IPS DF 6.9 (cell line): ENCODE results near the gene LPCAT2.
"Not testable (repeated sequence)": the region's sequence is repeated elsewhere in the genome, so short reads cannot be mapped to it uniquely, and the experiment has no call there.

Experiments used
- DNase-seq: peaks from one replicate; pipeline ENCODE4 v3.0.0-alpha.2; 2013; ENCODE audit warnings: low read depth, low spot score
- H3K27ac ChIP-seq: one replicate; pipeline ENCODE4 v1.5.1; 2013; ENCODE audit warnings: low read length, control low read depth
- H3K27me3 ChIP-seq: 2 replicates; pipeline ENCODE4 v1.6.1; 2013; ENCODE audit warnings: mild to moderate bottlenecking, low read length; ENCODE audit not compliant: control insufficient read depth, insufficient read depth
- H3K36me3 ChIP-seq: 2 replicates; pipeline ENCODE4 v1.6.1; 2013; ENCODE audit warnings: low read length; ENCODE audit not compliant: control insufficient read depth, insufficient read depth
- H3K4me1 ChIP-seq: 2 replicates; pipeline ENCODE4 v1.6.1; 2013; ENCODE audit warnings: low read length; ENCODE audit not compliant: control insufficient read depth, insufficient read depth
- H3K4me3 ChIP-seq: 2 replicates; pipeline ENCODE4 v1.5.1; 2013; ENCODE audit warnings: mild to moderate bottlenecking, low read length
- H3K9me3 ChIP-seq: 2 replicates; pipeline ENCODE4 v1.6.1; 2013; ENCODE audit warnings: low read length, inconsistent platforms; ENCODE audit not compliant: control insufficient read depth, insufficient read depth
- WGBS: extraction: QIAGEN DNeasy Blood & Tissue Kit; methylation state at CpG from one replicate; pipeline ENCODE4 v1.1.7; 2013; ENCODE audit warnings: mixed read lengths, missing lambda C conversion rate; ENCODE audit not compliant: insufficient read length, insufficient coverage; 5-methylcytosine and 5-hydroxymethylcytosine counted together

The LPCAT2 gene

GRCh38 chr16:55592306-55592705 is 83.4 kb downstream of the LPCAT2 start:
- H3K9me3 ChIP-seq: no peaks in the 10 kb centered on the region
- no peak for DNase-seq
- H3K36me3 ChIP-seq: no peaks in the 10 kb centered on the region
- no peak overlapping the region for H3K27ac ChIP-seq
- no peaks in the 10 kb centered on the region for H3K4me1 ChIP-seq
- no peaks in the 10 kb centered on the region for H3K27me3 ChIP-seq
- H3K4me3 ChIP-seq: no peak overlapping the region

- no CpG with 5 or more reads among the region's 4 CpGs for WGBS
- no peaks in the 10 kb centered on the region for H3K27me3 ChIP-seq
- H3K9me3 ChIP-seq: no peaks in the 10 kb centered on the region
- no peak overlapping the region for H3K4me3 ChIP-seq
- no peak overlapping the region for H3K27ac ChIP-seq
- DNase-seq: no peak
- H3K4me1 ChIP-seq: no peaks in the 10 kb centered on the region; the same call in 1 of the 2 replicates
- H3K36me3 ChIP-seq: no peaks in the 10 kb centered on the region
These were observed 89.1 kb downstream of the LPCAT2 start for GRCh38 chr16:55597928-55598327.

DNA sequence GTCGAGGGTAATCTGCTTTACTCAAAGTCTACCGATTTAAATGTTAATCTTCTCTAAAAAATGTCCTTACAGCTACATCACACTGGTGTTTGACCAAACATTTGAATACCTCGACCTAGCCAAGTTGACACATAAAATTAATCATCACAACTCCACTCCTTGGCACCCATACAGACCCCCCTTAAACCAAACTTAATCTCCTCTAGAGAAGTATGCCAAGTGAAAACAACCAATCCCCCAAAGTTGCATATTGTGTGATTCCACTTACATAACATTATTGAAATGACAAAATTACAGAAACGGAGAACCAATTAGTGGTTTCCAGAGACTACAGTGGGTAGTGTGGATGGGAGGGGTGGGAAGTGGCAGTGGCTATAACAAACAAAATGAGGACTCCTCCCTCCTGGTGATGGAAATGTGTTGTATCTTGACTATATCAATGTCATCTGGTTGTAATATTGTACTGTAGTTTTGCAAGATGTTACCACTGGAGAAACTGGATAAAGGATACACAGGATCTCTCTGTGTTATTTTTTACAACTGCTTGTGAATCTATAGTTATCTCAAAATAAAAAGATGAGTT is 97.0 kb downstream of the LPCAT2 start:
- no CpG with 5 or more reads among the region's 4 CpGs for WGBS
- Histone ChIP-seq H3K4me1 (no peaks in the 10 kb centered on the region), H3K27ac (no peak overlapping the region), H3K4me3 (no peak overlapping the region), H3K9me3 (no peaks in the 10 kb centered on the region), H3K27me3 (no peaks in the 10 kb centered on the region), H3K36me3 (no peaks in the 10 kb centered on the region)
- DNase-seq: no peak

DNA sequence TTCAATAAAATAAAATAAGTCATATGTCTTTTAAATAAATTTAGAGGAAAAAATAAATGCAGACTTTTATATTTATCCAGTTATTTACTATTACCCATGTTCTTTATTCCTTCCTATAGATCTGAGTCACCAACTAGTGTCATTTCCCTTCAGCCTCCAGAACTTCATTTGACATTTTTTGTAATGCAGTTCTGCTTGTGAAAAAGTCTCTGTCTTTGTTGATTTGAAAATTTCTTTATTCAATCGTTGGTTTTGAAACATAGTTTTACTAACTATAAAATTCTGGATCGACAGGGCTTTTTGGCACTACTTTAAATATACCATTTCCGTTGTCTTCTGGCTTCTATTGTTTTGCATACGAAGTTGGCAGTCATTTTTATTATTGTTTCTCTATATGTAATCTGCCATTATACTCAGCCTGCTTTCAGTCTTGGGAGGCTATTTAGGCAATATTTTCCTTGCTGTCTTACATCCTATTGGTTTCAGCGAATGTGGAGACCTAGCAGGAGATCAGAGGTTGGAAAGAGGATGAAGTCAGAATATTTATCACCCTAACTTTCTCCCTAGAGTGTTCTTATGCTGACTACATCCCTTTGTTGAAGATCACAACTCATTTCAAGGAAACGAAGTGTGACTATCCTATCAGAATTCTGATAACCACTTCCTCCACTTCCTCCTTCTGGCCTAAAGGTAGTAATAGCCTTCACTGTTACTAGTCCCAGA is 104.9 kb downstream of the LPCAT2 start:
- no peak for DNase-seq
- Histone ChIP-seq H3K27ac (no peak overlapping the region), H3K27me3 (no peaks in the 10 kb centered on the region), H3K9me3 (peaks cover 2% of the 10 kb centered on the region; the same call in 1 of the 2 replicates), H3K4me1 (no peaks in the 10 kb centered on the region), H3K36me3 (no peaks in the 10 kb centered on the region), H3K4me3 (no peak overlapping the region)
- no CpG with 5 or more reads among the region's 6 CpGs for WGBS

- peaks cover 2% of the 10 kb centered on the region; the same call in 1 of the 2 replicates for H3K9me3 ChIP-seq
- no peak overlapping the region for H3K4me3 ChIP-seq
- no peak for DNase-seq
- H3K27me3 ChIP-seq: no peaks in the 10 kb centered on the region
- no peaks in the 10 kb centered on the region for H3K36me3 ChIP-seq
- H3K27ac ChIP-seq: no peak overlapping the region
- no peaks in the 10 kb centered on the region for H3K4me1 ChIP-seq
- whole genome bisulfite sequencing: no CpG with 5 or more reads among the region's 3 CpGs
These were observed 106.2 kb downstream of the LPCAT2 start for GRCh38 chr16:55615071-55615470.

DNA sequence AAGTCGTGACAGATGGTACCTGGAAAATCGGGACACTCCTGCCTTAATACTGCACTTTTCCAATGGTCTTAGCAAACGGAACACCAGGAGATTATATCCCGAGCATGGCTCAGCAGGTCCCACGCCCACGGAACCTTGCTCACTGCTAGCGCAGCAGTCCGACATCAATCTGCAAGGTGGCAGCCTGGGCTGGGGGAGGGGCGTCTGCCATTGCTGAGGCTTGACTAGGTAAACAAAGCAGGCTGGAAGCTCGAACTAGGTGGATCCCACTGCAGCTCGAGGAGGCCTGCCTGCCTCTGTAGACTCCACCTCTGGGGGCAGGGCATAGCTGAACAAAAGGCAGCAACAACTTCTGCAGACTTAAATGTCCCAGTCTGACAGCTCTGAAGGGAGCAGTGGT is 106.8 kb downstream of the LPCAT2 start:
- H3K36me3 ChIP-seq, H3K4me3 ChIP-seq, H3K9me3 ChIP-seq, H3K4me1 ChIP-seq, H3K27me3 ChIP-seq, DNase-seq, H3K27ac ChIP-seq: not testable (repeated sequence)
- WGBS: no CpG with 5 or more reads among the region's 11 CpGs

GRCh38 chr16:55621771-55622170 is 112.9 kb downstream of the LPCAT2 start:
- Histone ChIP-seq H3K4me3 (no peak overlapping the region), H3K4me1 (no peaks in the 10 kb centered on the region), H3K27ac (no peak overlapping the region), H3K9me3 (no peaks in the 10 kb centered on the region), H3K27me3 (no peaks in the 10 kb centered on the region), H3K36me3 (no peaks in the 10 kb centered on the region)
- no peak for DNase-seq

DNA sequence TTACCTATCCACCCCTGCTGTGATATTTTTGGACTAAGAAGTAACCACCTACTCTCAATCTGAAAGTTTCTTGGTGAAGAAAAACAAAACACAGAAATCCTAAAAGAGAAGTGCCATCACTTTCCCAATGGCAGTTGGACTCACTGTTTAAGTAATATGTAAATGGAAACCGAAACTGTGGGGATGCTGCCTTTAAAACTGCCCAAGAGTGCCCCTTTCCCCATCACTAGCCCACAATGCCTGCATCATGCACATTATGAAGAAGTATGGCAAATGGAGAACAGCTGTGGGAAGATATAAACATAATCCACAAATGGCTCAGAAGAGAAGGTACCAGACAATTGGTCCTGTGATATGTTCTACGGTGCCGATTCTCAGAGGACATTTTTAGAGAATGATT is 113.4 kb downstream of the LPCAT2 start:
- no peak for DNase-seq
- H3K4me1 ChIP-seq: no peaks in the 10 kb centered on the region
- no CpG with 5 or more reads among the region's 3 CpGs for WGBS
- no peaks in the 10 kb centered on the region for H3K27me3 ChIP-seq
- H3K4me3 ChIP-seq: no peak overlapping the region
- no peaks in the 10 kb centered on the region for H3K9me3 ChIP-seq
- H3K36me3 ChIP-seq: no peaks in the 10 kb centered on the region
- no peak overlapping the region for H3K27ac ChIP-seq

DNA sequence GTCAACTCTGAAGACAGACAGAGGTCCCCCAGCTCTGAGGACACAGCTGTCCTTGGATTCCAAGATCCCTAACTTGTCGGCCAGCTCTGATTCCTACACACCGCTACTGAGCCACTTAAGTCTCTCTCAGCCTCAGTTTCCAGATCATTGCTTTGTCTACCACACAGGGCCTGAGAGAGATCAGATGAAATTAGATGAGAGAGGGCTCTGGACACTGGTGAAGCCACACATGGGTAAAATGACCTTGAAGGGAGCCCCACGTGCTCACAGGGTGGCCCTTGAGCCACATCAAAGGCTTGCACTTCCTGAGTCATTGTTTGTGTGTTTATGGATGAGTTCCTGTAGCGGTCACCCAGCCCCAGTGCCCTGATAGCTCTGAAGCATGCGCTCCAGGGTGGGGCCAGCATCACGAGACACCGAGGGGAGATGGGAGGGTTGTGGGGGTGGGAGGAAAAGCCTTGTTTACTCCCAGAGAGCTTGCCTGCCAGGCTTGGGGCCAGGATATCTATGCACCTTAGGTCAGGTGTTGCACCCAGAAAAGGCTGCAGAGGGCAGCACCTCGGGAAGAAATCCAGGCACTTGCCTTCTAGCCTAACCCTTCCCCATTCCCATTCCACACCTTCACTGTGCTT is 114.2 kb downstream of the LPCAT2 start:
- no peaks in the 10 kb centered on the region for H3K36me3 ChIP-seq
- H3K4me3 ChIP-seq: no peak overlapping the region
- no peak overlapping the region for H3K27ac ChIP-seq
- no peaks in the 10 kb centered on the region for H3K9me3 ChIP-seq
- WGBS: no CpG with 5 or more reads among the region's 8 CpGs
- DNase-seq: peak; percentile 29
- H3K27me3 ChIP-seq: no peaks in the 10 kb centered on the region
- H3K4me1 ChIP-seq: no peaks in the 10 kb centered on the region

DNA sequence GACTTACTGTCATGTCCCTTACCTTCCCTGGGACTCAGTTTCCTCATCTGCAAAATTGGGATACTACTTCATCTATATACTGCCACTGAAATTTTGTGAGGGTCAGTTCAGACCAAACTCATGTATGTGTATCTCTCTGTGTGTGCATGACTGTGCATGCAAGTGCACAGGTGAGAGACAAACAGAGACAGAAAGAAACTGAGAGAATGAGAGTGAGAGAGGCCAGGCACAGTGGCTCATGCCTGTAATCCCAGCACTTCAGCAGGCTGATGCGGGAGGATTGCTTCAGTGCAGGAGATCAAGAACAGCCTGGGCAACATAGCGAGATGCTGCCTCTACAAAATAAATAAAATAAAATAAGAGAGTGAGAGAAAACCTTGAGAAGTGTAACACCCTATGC is 114.8 kb downstream of the LPCAT2 start:
- Histone ChIP-seq H3K27me3 (no peaks in the 10 kb centered on the region), H3K9me3 (no peaks in the 10 kb centered on the region; the same call in 1 of the 2 replicates), H3K27ac (no peak overlapping the region), H3K36me3 (no peaks in the 10 kb centered on the region), H3K4me3 (no peak overlapping the region), H3K4me1 (no peaks in the 10 kb centered on the region)
- no CpG with 5 or more reads among the region's 2 CpGs for whole genome bisulfite sequencing
- no peak for DNase-seq

- WGBS: no CpG with 5 or more reads among the region's 5 CpGs
- Histone ChIP-seq H3K4me3 (no peak overlapping the region), H3K9me3 (no peaks in the 10 kb centered on the region; the same call in 1 of the 2 replicates), H3K36me3 (no peaks in the 10 kb centered on the region), H3K27me3 (no peaks in the 10 kb centered on the region), H3K27ac (no peak overlapping the region), H3K4me1 (no peaks in the 10 kb centered on the region)
- DNase-seq: no peak
These were observed 115.8 kb downstream of the LPCAT2 start for GRCh38 chr16:55624696-55625095.
